ENCODE results near the gene CDKN1C.

Gene CDKN1C

GRCh38 chr11:2867142-2867541, 18.4 kb downstream of the CDKN1C start:
- DNase-seq = no peak

DNA sequence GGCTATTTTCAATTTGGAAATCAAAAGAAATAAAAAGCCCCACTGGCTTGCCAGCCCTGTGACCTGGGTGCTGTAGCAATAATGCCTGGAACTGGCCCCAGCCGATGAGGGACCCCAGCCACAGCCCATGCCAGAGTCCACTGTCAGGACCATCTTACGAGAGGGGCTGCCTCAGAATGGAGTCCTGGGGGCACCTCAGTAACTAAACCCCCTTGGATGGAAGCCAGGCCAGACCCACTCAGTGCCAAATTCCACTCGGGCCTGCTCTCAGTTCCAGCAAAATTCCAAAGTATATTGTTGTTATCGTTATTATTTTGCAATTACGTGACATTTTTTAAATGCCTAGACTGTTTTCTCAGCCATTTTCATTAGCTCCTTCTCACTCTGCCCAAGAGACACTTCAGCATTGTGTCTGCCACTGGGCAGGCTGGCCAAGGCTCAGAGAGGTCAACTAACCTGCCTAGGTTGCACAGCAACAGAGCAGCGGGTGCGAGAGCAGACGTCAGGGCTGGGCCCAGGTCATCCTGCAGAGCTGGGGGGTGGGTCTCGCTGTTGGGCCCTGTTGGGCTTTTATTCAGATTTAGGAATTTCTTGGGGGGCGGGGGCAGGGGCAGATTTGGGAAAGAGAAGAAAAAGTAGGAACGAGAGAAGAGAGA, 19.5 kb downstream of the CDKN1C start:
- no peak for DNase-seq

DNA sequence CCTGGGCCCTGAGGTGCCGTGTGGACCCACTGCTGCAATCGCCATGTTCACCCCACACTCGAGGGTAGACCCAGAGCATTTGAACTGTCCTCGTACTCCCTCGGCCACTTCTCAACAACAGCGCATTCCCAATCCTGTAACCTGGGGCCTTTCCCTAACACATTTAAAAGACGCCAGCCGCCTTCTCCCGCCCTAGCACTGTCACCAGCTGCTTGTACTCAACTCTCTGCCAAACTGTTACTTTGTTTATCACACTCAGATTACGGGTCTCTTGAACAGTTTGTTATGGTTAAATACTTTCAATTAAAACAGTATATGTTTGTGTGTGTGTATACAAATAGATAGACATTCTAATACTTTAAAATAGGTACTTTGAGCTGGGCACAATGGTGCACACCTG, 20.7 kb downstream of the CDKN1C start:
- DNase-seq = no peak

DNA sequence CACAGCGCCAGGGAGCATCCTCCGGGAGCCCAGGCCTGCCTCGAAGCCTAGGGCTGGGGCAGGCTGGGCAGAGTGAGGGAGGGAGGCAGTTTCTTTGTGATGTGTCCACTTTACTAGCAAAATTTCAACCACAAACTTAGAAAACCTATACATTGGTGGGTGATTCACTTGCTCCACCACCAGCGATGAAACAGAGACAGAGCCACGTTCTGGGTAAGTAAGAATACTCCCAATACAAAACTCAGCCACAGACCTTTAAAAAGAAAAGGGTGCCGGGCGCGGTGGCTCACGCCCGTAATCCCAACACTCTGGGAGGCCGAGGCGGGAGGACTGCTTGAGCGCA, 22.3 kb downstream of the CDKN1C start:
- DNase-seq = no peak

DNA sequence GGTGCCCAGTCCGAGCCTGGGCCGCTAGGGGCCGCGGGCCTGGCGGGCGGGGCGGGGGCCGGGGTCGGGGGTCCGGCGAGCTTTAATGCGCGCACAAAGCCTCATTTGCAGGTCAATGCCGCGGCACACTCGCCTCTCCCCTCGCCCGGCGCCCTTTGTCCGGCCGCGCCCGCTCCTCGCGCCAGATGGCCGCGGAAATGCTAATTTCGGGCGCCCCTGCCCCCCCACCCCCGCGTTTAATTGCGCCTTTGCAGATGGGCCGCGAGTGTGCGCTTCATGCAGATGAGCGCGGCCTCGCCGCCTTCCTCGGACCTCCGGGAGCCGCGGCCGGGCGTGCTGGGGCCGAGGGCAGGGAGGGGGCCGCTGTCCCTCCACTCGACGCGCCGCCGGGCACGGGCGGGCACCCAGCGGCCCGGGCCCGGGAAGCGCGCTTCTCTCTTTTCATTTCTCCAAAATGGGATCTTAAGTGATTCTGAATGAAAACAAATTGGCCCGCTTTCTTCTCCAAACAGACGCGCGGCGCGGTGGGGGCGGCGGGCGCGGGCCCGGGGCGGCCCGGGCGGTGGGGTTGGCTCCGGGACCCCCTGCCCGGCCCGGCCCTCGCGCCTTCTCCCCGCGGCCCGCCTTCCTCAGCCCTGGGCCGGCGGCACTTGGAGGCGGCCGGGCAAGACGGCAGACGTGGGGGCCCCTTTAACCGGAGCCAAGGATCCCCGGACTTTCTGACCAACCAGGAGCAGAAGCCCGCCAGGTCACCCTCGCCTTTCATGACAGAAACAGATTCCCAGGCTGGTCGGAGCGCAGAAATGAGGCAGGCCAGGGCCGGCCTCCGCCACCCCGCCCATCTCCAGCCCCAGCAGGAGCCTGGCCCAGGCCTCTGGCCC, 22.9 kb downstream of the CDKN1C start:
- no peak for DNase-seq

GRCh38 chr11:2860636-2861035, 24.9 kb downstream of the CDKN1C start:
- DNase-seq = no peak

DNA sequence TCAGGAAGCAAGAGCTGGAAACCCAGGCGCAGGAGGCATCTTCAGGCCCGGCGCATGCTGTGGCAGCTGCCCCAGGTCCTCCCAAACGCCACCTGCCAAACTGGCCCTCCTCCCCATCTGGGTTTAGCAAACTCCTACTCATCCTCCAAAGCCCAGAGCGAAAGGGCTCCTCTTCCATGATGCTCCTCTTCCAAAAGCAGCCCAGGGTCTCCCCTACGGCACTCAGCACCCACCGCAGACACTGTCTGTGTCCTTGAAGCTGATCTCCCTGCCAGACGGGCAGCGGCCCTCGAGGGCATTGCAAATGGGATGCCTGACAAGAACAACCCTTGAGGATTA, 25.9 kb downstream of the CDKN1C start:
- DNase-seq = no peak

- DNase-seq = no peak
Observed at GRCh38 chr11:2858995-2859698, 26.4 kb downstream of the CDKN1C start.

GRCh38 chr11:2857918-2858317, 27.7 kb downstream of the CDKN1C start:
- no peak for DNase-seq

DNA sequence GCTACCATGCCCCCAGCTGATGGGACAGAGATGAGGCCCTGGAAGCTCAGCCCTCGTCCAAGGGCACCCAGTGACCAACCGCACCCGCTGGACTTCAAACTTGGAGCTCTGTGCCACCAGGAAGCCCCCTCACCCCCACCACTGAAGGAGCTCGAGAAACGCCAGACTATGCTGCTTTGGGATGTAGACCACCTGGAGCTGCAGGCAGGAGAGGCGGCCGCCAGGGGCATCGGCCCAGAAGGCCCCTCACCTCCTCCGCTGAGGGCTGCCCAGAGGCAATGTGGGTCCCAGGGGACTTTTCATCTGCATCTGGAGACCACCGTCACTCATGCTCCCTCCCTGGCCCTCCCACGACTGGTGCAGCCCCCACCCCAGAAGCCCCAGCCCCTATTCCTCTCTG, 28.3 kb downstream of the CDKN1C start:
- no peak for DNase-seq

- DNase-seq = no peak
Observed at GRCh38 chr11:2855162-2855561, 30.4 kb downstream of the CDKN1C start.

DNA sequence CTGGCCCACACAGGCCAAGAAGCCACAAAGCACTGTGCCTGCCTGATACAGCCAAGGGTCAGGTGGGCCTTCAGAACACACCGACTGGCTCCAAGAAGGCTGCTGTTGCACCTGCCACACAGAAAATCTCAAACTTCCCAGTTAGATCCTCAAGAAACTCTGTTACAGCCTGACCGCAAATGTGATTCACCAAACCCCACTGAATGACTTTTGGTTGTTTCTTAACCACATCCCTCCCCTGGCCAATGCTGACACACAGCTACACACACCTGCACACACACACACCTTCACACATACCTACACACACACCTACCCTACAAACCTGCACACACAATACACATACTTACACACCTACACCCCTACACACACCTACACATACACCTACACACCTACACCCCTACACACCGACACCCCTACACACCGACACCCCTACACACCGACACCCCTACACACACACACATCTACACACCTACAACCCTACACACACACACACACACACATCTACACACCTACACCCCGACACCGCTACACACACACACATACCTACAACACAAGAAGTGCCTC, 31.5 kb downstream of the CDKN1C start:
- DNase-seq = no peak

- no peak for DNase-seq
Observed at GRCh38 chr11:2853401-2853800, 32.2 kb downstream of the CDKN1C start.

GRCh38 chr11:2849994-2850770, 35.4 kb downstream of the CDKN1C start:
- no peak for DNase-seq

DNA sequence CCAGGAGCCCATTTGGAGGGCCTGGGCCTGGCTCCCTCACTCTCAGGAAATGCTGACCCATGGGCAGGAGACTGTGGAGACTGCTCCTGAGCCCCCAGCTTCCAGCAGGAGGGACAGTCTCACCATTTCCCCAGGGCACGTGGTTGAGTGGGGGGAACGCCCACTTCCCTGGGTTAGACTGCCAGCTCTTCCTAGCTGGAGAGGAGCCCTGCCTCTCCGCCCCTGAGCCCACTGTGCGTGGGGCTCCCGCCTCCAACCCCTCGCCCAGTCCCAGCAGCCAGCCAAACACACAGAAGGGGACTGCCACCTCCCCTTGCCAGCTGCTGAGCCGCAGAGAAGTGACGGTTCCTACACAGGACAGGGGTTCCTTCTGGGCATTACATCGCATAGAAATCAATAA, 37.1 kb downstream of the CDKN1C start:
- DNase-seq = no peak

- no peak for DNase-seq
Observed at GRCh38 chr11:2847561-2847960, 38.0 kb downstream of the CDKN1C start.

GRCh38 chr11:2846470-2846869, 39.1 kb downstream of the CDKN1C start:
- DNase-seq = no peak

DNA sequence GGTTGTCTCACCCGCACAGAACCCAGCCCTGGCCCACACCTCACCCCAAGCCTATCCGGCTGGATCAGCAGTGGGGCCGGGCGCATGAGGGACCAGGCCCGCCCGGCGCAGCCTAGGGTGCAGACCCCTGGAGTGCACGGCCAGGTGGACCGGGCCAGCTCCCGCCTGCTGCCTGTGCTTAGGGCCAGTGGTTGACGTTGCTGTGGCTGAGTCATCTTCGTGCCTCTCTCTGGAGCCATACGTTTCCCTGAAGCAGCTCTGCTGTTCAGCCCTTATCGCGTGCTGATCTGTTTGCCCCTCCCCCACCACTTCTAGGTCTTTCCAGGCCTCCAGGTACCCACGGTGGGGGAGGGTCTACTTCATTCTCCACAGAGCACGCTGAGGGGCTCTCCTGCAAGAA, 39.5 kb downstream of the CDKN1C start:
- DNase-seq = no peak

DNA sequence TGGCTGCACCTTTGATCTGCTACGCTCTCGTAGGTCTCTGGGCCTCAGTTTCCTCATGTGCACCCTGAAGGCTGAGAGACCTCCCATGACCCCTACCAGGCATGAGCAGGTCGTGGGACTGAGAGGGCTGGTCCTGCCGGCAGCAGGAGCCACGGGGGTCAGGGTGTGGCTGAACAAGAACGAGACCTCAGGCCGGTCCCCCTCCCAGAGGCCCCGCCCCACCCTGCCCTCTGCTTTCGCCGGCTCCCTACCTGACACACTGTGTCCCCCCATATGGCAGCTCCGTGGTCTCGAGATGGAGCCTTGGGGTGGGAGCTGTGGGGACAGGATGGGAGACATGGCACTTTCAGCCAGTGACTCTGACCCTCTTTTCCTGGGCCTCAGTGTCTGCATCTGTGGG, 40.6 kb downstream of the CDKN1C start:
- DNase-seq = no peak

GRCh38 chr11:2844116-2844842, 41.3 kb downstream of the CDKN1C start:
- DNase-seq = no peak

DNA sequence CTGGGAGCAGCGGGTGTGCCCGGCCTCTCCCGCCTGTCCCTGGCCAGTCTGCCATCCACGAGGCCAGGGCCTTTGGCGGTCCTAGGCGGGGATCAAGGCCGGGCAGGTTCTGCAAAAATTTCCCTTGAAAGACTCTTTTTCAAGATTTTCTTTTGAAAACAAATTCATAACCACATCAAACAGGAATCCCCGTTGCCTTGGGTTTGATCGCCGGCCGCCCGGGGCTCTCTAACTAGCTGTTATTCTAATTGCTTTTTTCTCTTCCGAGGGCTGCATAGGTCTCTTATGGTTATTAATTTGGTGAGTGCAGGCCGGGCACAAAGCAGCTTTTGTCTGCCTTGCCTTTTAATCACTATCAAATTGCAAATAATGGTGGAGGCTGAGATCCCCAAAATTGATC, 42.0 kb downstream of the CDKN1C start:
- no peak for DNase-seq

DNA sequence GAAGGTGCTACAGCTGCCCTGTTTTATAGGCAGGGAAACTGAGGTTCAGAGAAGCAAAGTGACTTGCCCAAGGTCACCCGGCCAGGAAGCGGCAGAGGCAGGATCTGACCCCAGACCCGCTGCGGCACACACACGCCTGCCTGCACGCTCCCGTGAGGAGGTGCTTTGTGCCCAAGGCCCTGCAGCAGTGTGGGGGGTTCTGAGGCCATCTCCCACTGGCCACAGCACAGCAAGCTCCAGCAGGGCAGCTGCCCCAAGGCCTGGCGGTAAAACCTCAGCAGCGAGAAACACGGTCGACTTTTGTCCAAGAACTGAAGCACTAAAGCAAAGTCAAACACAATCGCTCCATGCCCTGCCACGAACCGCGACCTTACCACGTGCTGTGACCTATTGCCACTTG, 42.7 kb downstream of the CDKN1C start:
- DNase-seq = no peak

Measured in central memory CD4-positive, alpha-beta T cell (primary cell).